H9 (cell line): ENCODE results near the gene ZSWIM6. TPM values are rescaled to one million over a fixed set of nuclear protein-coding genes. Genes with fewer than 3 reads are reported as not detected.

Experiments
- DNase-seq: peaks from one replicate; pipeline ENCODE4 v3.0.0-alpha.2; 2017
- H2AFZ ChIP-seq: one replicate; pipeline ENCODE4 v1.6.1; 2013; ENCODE audit warnings: mild to moderate bottlenecking, low read length, control low read depth, moderate library complexity
- H2AK5ac ChIP-seq: 2 replicates; pipeline ENCODE4 v1.6.1; 2013; ENCODE audit warnings: low read length, control low read depth, mixed read lengths; ENCODE audit not compliant: insufficient read length
- H2BK120ac ChIP-seq: one replicate; pipeline ENCODE4 v1.6.1; 2013; ENCODE audit warnings: low read depth, mild to moderate bottlenecking, low read length, control low read depth, inconsistent platforms; ENCODE audit not compliant: poor library complexity, severe bottlenecking
- H2BK12ac ChIP-seq: 2 replicates; pipeline ENCODE4 v1.6.1; 2013; ENCODE audit warnings: low read length, control low read depth, mixed read lengths, low read depth; ENCODE audit not compliant: insufficient read length
- H2BK15ac ChIP-seq: 2 replicates; pipeline ENCODE4 v1.6.1; 2013; ENCODE audit warnings: low read depth, low read length, control low read depth
- H2BK20ac ChIP-seq: one replicate; pipeline ENCODE4 v1.6.1; 2013; ENCODE audit warnings: low read depth, mild to moderate bottlenecking, low read length, control low read depth, inconsistent platforms; ENCODE audit not compliant: poor library complexity, severe bottlenecking
- H2BK5ac ChIP-seq: 2 replicates; pipeline ENCODE4 v1.6.1; 2013; ENCODE audit warnings: low read length, control low read depth, mixed read lengths; ENCODE audit not compliant: insufficient read length
- H3K14ac ChIP-seq: 2 replicates; pipeline ENCODE4 v1.6.1; 2013; ENCODE audit warnings: low read length, control low read depth; ENCODE audit not compliant: insufficient read depth
- H3K18ac ChIP-seq: 2 replicates; pipeline ENCODE4 v1.6.1; 2013; ENCODE audit warnings: low read depth, mild to moderate bottlenecking, mixed read lengths, low read length, control low read depth; ENCODE audit not compliant: insufficient read length
- H3K23ac ChIP-seq: 2 replicates; pipeline ENCODE4 v1.6.1; 2013; ENCODE audit warnings: low read length, control low read depth, mixed read lengths, low read depth; ENCODE audit not compliant: insufficient read length
- H3K23me2 ChIP-seq: 2 replicates; pipeline ENCODE4 v1.6.1; 2013; ENCODE audit warnings: low read depth, mild to moderate bottlenecking, mixed read lengths, low read length, control low read depth; ENCODE audit not compliant: insufficient read length, poor library complexity, severe bottlenecking
- H3K27ac ChIP-seq: 2 replicates; pipeline ENCODE4 v1.5.1; 2013; ENCODE audit warnings: low read length, control low read depth, mixed read lengths, low read depth; ENCODE audit not compliant: insufficient read length
- H3K27me3 ChIP-seq: 2 replicates; pipeline ENCODE4 v1.6.1; 2013; ENCODE audit warnings: low read length, control low read depth, inconsistent platforms; ENCODE audit not compliant: insufficient read depth
- H3K4ac ChIP-seq: 2 replicates; pipeline ENCODE4 v1.6.1; 2013; ENCODE audit warnings: low read depth, mild to moderate bottlenecking, control low read depth, inconsistent platforms, low read length, moderate library complexity
- H3K4me1 ChIP-seq: 2 replicates; pipeline ENCODE4 v1.6.1; 2013; ENCODE audit warnings: low read length, control low read depth, inconsistent platforms; ENCODE audit not compliant: insufficient read depth
- H3K4me2 ChIP-seq: 2 replicates; pipeline ENCODE4 v1.6.1; 2013; ENCODE audit warnings: low read length, control low read depth, mixed read lengths; ENCODE audit not compliant: insufficient read length, insufficient read depth
- H3K56ac ChIP-seq: 2 replicates; pipeline ENCODE4 v1.6.1; 2013; ENCODE audit warnings: low read depth, mild to moderate bottlenecking, mixed read lengths, low read length, control low read depth; ENCODE audit not compliant: insufficient read length
- H3K79me1 ChIP-seq: 2 replicates; pipeline ENCODE4 v1.6.1; 2013; ENCODE audit warnings: low read depth, mild to moderate bottlenecking, moderate library complexity, low read length, control low read depth, inconsistent platforms; ENCODE audit not compliant: insufficient read depth, poor library complexity, severe bottlenecking
- H3K79me2 ChIP-seq: 2 replicates; pipeline ENCODE4 v1.6.1; 2013; ENCODE audit warnings: low read length, control low read depth, inconsistent platforms; ENCODE audit not compliant: insufficient read depth
- H3K9ac ChIP-seq: 2 replicates; pipeline ENCODE4 v1.6.1; 2013; ENCODE audit warnings: low read length, control low read depth, mixed read lengths; ENCODE audit not compliant: insufficient read length; ENCODE audit errors: extremely low read depth
- H3K9me3 ChIP-seq: one replicate; pipeline ENCODE4 v1.6.1; 2013; ENCODE audit warnings: low read depth, low read length, inconsistent platforms; ENCODE audit not compliant: control insufficient read depth
- H3T11ph ChIP-seq: one replicate; pipeline ENCODE4 v1.6.1; 2013; ENCODE audit warnings: mild to moderate bottlenecking, low read length, control low read depth, inconsistent platforms
- H4K20me1 ChIP-seq: one replicate; pipeline ENCODE4 v1.6.1; 2013; ENCODE audit not compliant: control insufficient read depth, insufficient read length, insufficient read depth
- H4K5ac ChIP-seq: 2 replicates; pipeline ENCODE4 v1.6.1; 2013; ENCODE audit warnings: low read depth, mild to moderate bottlenecking, mixed read lengths, low read length, control low read depth; ENCODE audit not compliant: insufficient read length
- H4K8ac ChIP-seq: replicated peaks from 2 replicates; pipeline ENCODE4 v1.6.1; 2013; ENCODE audit warnings: low read length, control low read depth, mixed read lengths, low read depth; ENCODE audit not compliant: insufficient read length
- H4K91ac ChIP-seq: 2 replicates; pipeline ENCODE4 v1.6.1; 2013; ENCODE audit warnings: low read depth, mild to moderate bottlenecking, moderate library complexity, mixed read lengths, low read length, control low read depth; ENCODE audit not compliant: insufficient read length
- H3K27ac Mint-ChIP-seq, 3 experiments: 2 replicates in 2 of 3; 3 replicates in 1 of 3; pipeline ENCODE4 v1.8.0; 2020 to 2021; ENCODE audit warnings: mixed read lengths in 3 of 3, mild to moderate bottlenecking in 1 of 3, moderate library complexity in 1 of 3
- H3K27me3 Mint-ChIP-seq: 2 replicates; pipeline ENCODE4 v1.8.0; 2021; ENCODE audit warnings: low read depth, mild to moderate bottlenecking, moderate library complexity, mixed read lengths
- H3K36me3 Mint-ChIP-seq, 3 experiments: 2 replicates in 2 of 3; 3 replicates in 1 of 3; pipeline ENCODE4 v1.8.0; 2020 to 2021; ENCODE audit warnings: low read depth in 3 of 3, mixed read lengths in 3 of 3; ENCODE audit not compliant: insufficient read depth in 1 of 3
- H3K4me1 Mint-ChIP-seq, 2 experiments: 2 replicates each; pipeline ENCODE4 v1.8.0; 2020; ENCODE audit warnings: mixed read lengths in 2 of 2
- H3K4me3 Mint-ChIP-seq, 2 experiments: 2 replicates in 1 of 2; 3 replicates in 1 of 2; pipeline ENCODE4 v1.8.0; 2020 to 2021; ENCODE audit warnings: mild to moderate bottlenecking in 2 of 2, mixed read lengths in 2 of 2, moderate library complexity in 1 of 2
- H3K9me3 Mint-ChIP-seq, 2 experiments: 2 replicates in 1 of 2; 3 replicates in 1 of 2; pipeline ENCODE4 v1.8.0; 2020; ENCODE audit warnings: mild to moderate bottlenecking in 2 of 2, mixed read lengths in 2 of 2, moderate library complexity in 1 of 2
- WGBS: extraction: QIAGEN DNeasy Blood & Tissue Kit; methylation state at CpG from one replicate; pipeline ENCODE4 v1.1.7; 2013; ENCODE audit warnings: missing lambda C conversion rate, low lambda C conversion rate, mixed read lengths; ENCODE audit not compliant: insufficient read length; ENCODE audit errors: extremely low coverage; 5-methylcytosine and 5-hydroxymethylcytosine counted together
- total RNA-seq: library from RNA; stranded (reverse); gene quantifications from 2 replicates; pipeline ENCODE4 v1.2.1, GENCODE V29; 2021
- TF ChIP-seq, protein P1 (sequence below): fragments of 200-600 bp; sonication (generic); conservative IDR thresholded peaks from 3 replicates; pipeline ENCODE4 v1.8.0; 2021; ENCODE audit warnings: antibody characterized with exemption, mild to moderate bottlenecking

Gene ZSWIM6
- total RNA-seq, 1 experiment from 2014 or later: 11.5 TPM

GRCh38 chr5:61461417-61461816, 129.4 kb downstream of the ZSWIM6 start:
- H2BK12ac ChIP-seq: no peak overlapping the region
- peaks cover 13 to 14% of the 10 kb centered on the region in 2 experiments for H3K4me1 Mint-ChIP-seq
- no peak overlapping the region for H3K4me2 ChIP-seq
- no peak overlapping the region for H3K4me3 Mint-ChIP-seq
- H2BK15ac ChIP-seq: no peak overlapping the region
- H3K27me3 ChIP-seq: no peaks in the 10 kb centered on the region
- H3K4ac ChIP-seq: no peak overlapping the region
- H4K5ac ChIP-seq: no peak overlapping the region
- WGBS: no CpG with 5 or more reads among the region's 1 CpG
- H3K27ac Mint-ChIP-seq: no peak overlapping the region
- no peaks in the 10 kb centered on the region for H3K9me3 Mint-ChIP-seq
- H3K4me1 ChIP-seq: peaks cover 4% of the 10 kb centered on the region
- no peak overlapping the region for H2BK20ac ChIP-seq
- peaks cover 7% of the 10 kb centered on the region for H3K79me1 ChIP-seq
- no peak overlapping the region for H3T11ph ChIP-seq
- no peak overlapping the region for H2BK120ac ChIP-seq
- H3K9ac ChIP-seq: no peak overlapping the region
- H3K56ac ChIP-seq: no peak overlapping the region
- no peak overlapping the region for H3K18ac ChIP-seq
- no peaks in the 10 kb centered on the region for H3K36me3 Mint-ChIP-seq
- H3K14ac ChIP-seq: no peak overlapping the region
- no peak for DNase-seq
- no peak overlapping the region for H3K23ac ChIP-seq
- H4K20me1 ChIP-seq: no peaks in the 10 kb centered on the region
- no peak overlapping the region for H4K91ac ChIP-seq
- H2AFZ ChIP-seq: no peak overlapping the region
- H2BK5ac ChIP-seq: no peak overlapping the region
- H3K23me2 ChIP-seq: no peaks in the 10 kb centered on the region
- H4K8ac ChIP-seq: no peak overlapping the region
- no peaks in the 10 kb centered on the region for H3K27me3 Mint-ChIP-seq
- TF ChIP-seq, protein P1, sequence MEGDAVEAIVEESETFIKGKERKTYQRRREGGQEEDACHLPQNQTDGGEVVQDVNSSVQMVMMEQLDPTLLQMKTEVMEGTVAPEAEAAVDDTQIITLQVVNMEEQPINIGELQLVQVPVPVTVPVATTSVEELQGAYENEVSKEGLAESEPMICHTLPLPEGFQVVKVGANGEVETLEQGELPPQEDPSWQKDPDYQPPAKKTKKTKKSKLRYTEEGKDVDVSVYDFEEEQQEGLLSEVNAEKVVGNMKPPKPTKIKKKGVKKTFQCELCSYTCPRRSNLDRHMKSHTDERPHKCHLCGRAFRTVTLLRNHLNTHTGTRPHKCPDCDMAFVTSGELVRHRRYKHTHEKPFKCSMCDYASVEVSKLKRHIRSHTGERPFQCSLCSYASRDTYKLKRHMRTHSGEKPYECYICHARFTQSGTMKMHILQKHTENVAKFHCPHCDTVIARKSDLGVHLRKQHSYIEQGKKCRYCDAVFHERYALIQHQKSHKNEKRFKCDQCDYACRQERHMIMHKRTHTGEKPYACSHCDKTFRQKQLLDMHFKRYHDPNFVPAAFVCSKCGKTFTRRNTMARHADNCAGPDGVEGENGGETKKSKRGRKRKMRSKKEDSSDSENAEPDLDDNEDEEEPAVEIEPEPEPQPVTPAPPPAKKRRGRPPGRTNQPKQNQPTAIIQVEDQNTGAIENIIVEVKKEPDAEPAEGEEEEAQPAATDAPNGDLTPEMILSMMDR: no peak
- no peaks in the 10 kb centered on the region; the same call in 1 of the 2 replicates for H3K79me2 ChIP-seq
- H3K27ac ChIP-seq: no peak overlapping the region
- no peaks in the 10 kb centered on the region for H3K9me3 ChIP-seq
- H2AK5ac ChIP-seq: no peak overlapping the region
